COR-L47 (cell line): ENCODE measurements around the gene CAPZA1.

Source experiments
- DNase-seq: peaks from one replicate; lab custom pipeline; 2025; lab: John Stamatoyannopoulos, UW

Gene CAPZA1

GRCh38 chr1:112715264-112716053, 95.8 kb downstream of the CAPZA1 start, which contains the start of gene PPM1J:
Gene PPM1J, minus strand, starts transcription at chr1:112715332. Its CDS starts 31 bp downstream, at chr1:112715301.
- DNase-seq, result peak; percentile 59

GRCh38 chr1:112716133-112716720, 96.6 kb downstream of the CAPZA1 start:
- DNase-seq, result peak; percentile 76

GRCh38 chr1:112717263-112717873, 97.7 kb downstream of the CAPZA1 start:
- no peak for DNase-seq

- DNase-seq, result peak; percentile 64
Measured at GRCh38 chr1:112718691-112719418, 99.2 kb downstream of the CAPZA1 start.

- DNase-seq, result no peak
Measured at GRCh38 chr1:112719706-112720105, 100.1 kb downstream of the CAPZA1 start.

GRCh38 chr1:112720800-112721199, 101.2 kb downstream of the CAPZA1 start:
- no peak for DNase-seq
